Stimulated activated naive CD8-positive, alpha-beta T cell treated with anti-CD3 and anti-CD28 coated beads, Interleukin-15, Interleukin-2, amounts not matched to agents 100 ng/mL and 50 ng/mL, for 24 hours (primary cell): ENCODE data around the gene TEX29.

Experiments
- H3K27ac Mint-ChIP-seq: one replicate; pipeline ENCODE4 v1.8.0; 2021; ENCODE audit warnings: mild to moderate bottlenecking, mixed read lengths
- H3K27me3 Mint-ChIP-seq: one replicate; pipeline ENCODE4 v1.8.0; 2021; ENCODE audit warnings: mixed read lengths
- H3K36me3 Mint-ChIP-seq: one replicate; pipeline ENCODE4 v1.8.0; 2021; ENCODE audit warnings: low read depth, mixed read lengths
- H3K4me1 Mint-ChIP-seq: one replicate; pipeline ENCODE4 v1.8.0; 2021; ENCODE audit warnings: low read depth, mixed read lengths
- H3K4me3 Mint-ChIP-seq: one replicate; pipeline ENCODE4 v1.8.0; 2021; ENCODE audit warnings: mild to moderate bottlenecking, mixed read lengths
- H3K9me3 Mint-ChIP-seq: one replicate; pipeline ENCODE4 v1.8.0; 2021; ENCODE audit warnings: mixed read lengths

Gene TEX29

DNA sequence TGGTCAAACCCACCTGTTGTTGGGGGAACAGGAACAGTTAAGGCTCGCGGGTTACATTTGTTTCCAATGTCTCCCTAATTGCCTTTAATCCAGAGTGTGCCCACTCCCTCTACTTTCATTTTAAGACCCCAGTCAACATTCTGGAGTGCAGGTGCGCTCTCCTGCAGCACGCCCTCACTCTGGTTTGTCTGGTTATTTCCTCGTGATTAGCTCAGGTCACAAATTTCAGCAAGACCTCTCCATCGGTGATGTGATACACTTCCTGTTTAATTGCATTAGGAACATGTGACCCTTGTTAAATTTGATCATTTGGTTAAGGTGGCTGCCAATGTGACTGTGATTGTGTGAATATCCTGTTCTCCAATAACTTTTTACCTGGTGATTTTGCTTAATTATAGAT, 53.0 kb downstream of the TEX29 start:
- Mint-ChIP-seq H3K27me3 (no peaks in the 10 kb centered on the region), H3K4me3 (peak overlapping the region; percentile 40), H3K27ac (no peak overlapping the region), H3K36me3 (no peaks in the 10 kb centered on the region), H3K9me3 (peaks cover 6% of the 10 kb centered on the region), H3K4me1 (no peaks in the 10 kb centered on the region)

DNA sequence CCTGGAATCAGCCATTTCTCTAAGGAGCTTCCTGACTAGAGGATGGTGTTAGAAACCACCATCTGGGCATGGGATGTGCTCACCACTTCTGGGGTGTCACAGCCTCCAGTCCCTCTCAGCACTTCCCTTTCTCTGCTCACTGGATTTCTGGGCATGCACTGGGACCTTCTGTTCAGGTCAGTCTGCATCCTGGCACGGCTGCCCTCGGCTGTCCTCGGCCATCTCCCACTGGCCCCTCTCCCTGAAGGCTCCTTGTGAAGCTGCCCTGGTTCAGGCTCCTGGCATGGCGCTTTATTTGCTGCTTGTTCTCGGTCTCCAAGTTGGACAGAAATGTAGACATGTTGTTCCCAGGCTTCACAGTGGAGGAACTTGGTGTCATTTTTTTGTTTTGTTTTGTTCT, 60.0 kb downstream of the TEX29 start:
- Mint-ChIP-seq H3K27ac (no peak overlapping the region), H3K4me3 (no peak overlapping the region), H3K36me3 (no peaks in the 10 kb centered on the region), H3K9me3 (peaks cover 3% of the 10 kb centered on the region), H3K27me3 (no peaks in the 10 kb centered on the region), H3K4me1 (peaks cover 17% of the 10 kb centered on the region)

GRCh38 chr13:111382411-111382810, 62.0 kb downstream of the TEX29 start:
- H3K27me3 Mint-ChIP-seq = no peaks in the 10 kb centered on the region
- H3K36me3 Mint-ChIP-seq = no peaks in the 10 kb centered on the region
- H3K27ac Mint-ChIP-seq = no peak overlapping the region
- H3K4me3 Mint-ChIP-seq = no peak overlapping the region
- peaks cover 3% of the 10 kb centered on the region for H3K9me3 Mint-ChIP-seq
- H3K4me1 Mint-ChIP-seq = peaks cover 18% of the 10 kb centered on the region

DNA sequence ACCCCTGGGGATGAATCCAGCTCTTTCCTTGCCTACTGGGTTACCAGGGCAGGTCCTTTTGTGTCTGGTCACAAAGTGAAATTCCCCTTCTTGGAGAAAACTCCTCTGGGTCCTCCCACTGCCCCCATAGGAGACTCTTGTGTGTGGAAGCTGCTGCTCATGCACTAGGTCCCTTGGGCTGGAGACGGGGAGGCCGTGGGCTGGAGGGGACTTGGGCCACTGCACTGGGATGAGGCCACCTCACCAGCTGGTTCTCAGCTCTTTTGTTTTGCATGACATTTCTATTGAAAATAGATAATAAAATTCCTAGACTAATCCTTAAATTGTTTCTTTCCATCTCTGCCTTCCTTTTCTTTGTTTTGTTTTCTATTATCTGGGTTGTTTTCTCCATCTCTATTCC, 62.4 kb downstream of the TEX29 start:
- Mint-ChIP-seq H3K4me3 (no peak overlapping the region), H3K36me3 (no peaks in the 10 kb centered on the region), H3K27ac (no peak overlapping the region), H3K4me1 (peaks cover 18% of the 10 kb centered on the region), H3K9me3 (peaks cover 3% of the 10 kb centered on the region), H3K27me3 (no peaks in the 10 kb centered on the region)

- no peak overlapping the region for H3K4me3 Mint-ChIP-seq
- no peaks in the 10 kb centered on the region for H3K36me3 Mint-ChIP-seq
- no peak overlapping the region for H3K27ac Mint-ChIP-seq
- H3K9me3 Mint-ChIP-seq = peaks cover 3% of the 10 kb centered on the region
- H3K4me1 Mint-ChIP-seq = peaks cover 22% of the 10 kb centered on the region
- H3K27me3 Mint-ChIP-seq = no peaks in the 10 kb centered on the region
Observed at GRCh38 chr13:111383591-111384440, 63.4 kb downstream of the TEX29 start.

DNA sequence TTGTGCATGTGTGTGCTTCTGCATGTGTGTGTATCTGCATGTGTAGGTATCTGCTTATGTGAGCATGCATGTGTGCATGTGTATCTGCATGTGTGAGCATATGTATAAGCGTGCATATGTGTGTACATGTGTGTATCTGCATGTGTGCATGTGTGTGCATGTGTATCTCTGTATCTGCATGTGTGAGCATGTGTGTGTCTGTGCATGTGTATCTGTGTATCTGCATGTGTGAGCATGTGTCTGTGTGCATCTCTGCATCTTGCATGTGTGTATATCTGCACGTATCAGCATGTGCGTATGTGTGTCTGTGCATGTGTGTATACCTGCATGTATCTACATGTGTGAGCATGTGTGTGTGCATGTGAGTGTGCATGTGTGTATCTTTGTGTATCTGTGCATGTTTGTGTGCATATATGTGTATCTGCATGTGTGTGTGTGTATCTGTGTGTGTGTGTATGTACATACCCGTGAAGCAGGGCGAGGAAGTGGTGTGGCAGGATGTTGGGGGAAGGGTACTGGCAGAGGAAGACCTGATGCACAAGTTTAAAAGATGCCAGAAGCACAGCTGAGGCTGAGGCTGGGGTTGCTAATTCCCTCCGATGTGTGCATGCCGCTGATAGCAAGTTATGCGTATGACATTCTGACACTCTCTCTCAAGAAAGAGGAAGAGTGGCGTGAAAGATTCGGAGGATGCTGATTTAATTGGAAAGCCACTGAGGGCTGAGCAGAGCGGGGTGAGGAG, 64.2 kb downstream of the TEX29 start:
- no peaks in the 10 kb centered on the region for H3K27me3 Mint-ChIP-seq
- no peaks in the 10 kb centered on the region for H3K36me3 Mint-ChIP-seq
- peaks cover 30% of the 10 kb centered on the region for H3K4me1 Mint-ChIP-seq
- H3K27ac Mint-ChIP-seq = peak overlapping the region; percentile 1
- peak overlapping the region; percentile 5 for H3K4me3 Mint-ChIP-seq
- H3K9me3 Mint-ChIP-seq = peaks cover 3% of the 10 kb centered on the region

GRCh38 chr13:111385183-111385857, 64.9 kb downstream of the TEX29 start:
- no peak overlapping the region for H3K27ac Mint-ChIP-seq
- H3K4me3 Mint-ChIP-seq = peak overlapping the region; percentile 5
- no peaks in the 10 kb centered on the region for H3K27me3 Mint-ChIP-seq
- H3K9me3 Mint-ChIP-seq = peaks cover 3% of the 10 kb centered on the region
- peaks cover 32% of the 10 kb centered on the region for H3K4me1 Mint-ChIP-seq
- H3K36me3 Mint-ChIP-seq = no peaks in the 10 kb centered on the region

DNA sequence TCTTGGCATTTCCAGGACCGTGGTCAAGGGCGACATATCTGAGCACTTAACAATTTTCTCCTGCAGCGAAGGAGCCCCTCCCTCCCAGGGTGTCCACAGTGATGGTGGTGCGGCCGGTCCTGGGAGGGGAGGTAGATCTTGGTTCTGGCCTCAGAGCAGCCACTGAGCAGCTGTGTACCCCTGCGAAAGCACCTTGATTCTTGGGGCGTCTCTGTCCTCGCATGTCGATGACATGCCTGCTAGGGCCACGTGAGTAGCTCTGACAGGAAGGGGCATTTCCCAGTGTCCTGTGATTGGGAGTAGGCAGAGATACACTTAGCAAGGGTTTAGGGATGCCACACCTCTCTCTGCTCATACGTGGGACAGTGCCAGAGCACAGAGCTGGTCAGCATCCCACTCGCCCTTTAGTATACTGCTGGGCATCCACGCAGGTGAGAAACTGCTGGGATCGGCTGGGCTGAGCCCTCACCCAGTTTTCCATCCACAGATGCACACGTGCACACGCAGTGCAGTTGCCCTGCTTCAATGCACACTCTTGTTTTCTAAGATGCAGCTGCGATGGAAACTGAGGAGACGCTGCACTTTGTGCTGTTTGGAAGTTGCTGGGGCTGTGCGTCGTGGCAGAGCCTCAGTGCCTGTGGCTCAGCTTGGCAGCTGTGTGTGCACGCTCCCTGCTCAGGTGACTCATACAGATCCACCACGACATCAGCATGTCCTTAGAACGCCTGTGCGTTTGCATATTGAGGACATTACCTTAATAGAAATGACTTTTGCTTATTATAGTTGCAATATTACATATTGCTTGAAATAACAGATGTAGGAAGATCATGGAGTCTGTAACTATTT, 66.8 kb downstream of the TEX29 start:
- Mint-ChIP-seq H3K4me1 (peaks cover 32% of the 10 kb centered on the region), H3K36me3 (no peaks in the 10 kb centered on the region), H3K9me3 (no peaks in the 10 kb centered on the region), H3K27me3 (no peaks in the 10 kb centered on the region), H3K27ac (no peak overlapping the region), H3K4me3 (no peak overlapping the region)

DNA sequence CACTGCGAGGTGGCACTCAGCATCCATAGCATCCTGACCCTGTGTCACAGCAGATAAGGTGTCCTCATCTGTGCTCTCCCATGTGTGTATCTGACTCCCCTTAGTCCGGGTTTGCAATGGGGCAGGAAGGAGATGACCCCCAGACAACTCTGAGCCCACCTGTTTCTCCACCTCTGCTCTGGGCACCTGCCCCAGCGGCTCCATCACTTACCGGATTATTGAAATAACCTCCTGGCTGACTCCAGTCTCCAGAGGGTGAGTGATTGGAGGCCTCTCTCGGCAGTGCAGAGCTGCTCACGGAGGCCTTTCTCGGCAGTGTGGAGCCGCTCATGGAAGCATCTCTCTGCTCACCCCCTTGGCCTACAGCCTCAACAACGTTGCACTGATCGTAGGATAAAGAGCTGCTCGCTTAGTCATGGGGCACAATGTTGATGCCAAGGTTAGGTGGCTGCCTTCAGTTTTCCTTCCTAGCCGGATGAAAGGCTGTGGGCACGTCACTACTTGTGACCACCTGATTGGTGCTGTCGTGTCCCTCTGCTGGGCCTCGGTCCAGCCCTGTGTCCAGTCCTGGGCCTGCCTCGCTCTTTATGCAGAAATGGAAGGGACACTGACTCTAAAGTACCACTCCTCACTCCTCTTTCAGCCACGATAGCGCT, 67.6 kb downstream of the TEX29 start:
- H3K9me3 Mint-ChIP-seq = no peaks in the 10 kb centered on the region
- no peak overlapping the region for H3K4me3 Mint-ChIP-seq
- no peak overlapping the region for H3K27ac Mint-ChIP-seq
- no peaks in the 10 kb centered on the region for H3K27me3 Mint-ChIP-seq
- H3K36me3 Mint-ChIP-seq = no peaks in the 10 kb centered on the region
- peaks cover 32% of the 10 kb centered on the region for H3K4me1 Mint-ChIP-seq

- no peaks in the 10 kb centered on the region for H3K27me3 Mint-ChIP-seq
- H3K4me1 Mint-ChIP-seq = peaks cover 30% of the 10 kb centered on the region
- no peaks in the 10 kb centered on the region for H3K9me3 Mint-ChIP-seq
- peak overlapping the region; percentile 9 for H3K27ac Mint-ChIP-seq
- H3K4me3 Mint-ChIP-seq = peak overlapping the region; percentile 2
- H3K36me3 Mint-ChIP-seq = no peaks in the 10 kb centered on the region
Observed at GRCh38 chr13:111388851-111389500, 68.5 kb downstream of the TEX29 start.

- Mint-ChIP-seq H3K4me1 (peaks cover 21% of the 10 kb centered on the region), H3K27ac (no peak overlapping the region), H3K27me3 (no peaks in the 10 kb centered on the region), H3K9me3 (no peaks in the 10 kb centered on the region), H3K4me3 (no peak overlapping the region), H3K36me3 (no peaks in the 10 kb centered on the region)
Observed at GRCh38 chr13:111389621-111390521, 69.4 kb downstream of the TEX29 start.

GRCh38 chr13:111390522-111391270, 70.3 kb downstream of the TEX29 start:
- no peaks in the 10 kb centered on the region for H3K36me3 Mint-ChIP-seq
- no peak overlapping the region for H3K27ac Mint-ChIP-seq
- H3K9me3 Mint-ChIP-seq = no peaks in the 10 kb centered on the region
- H3K4me3 Mint-ChIP-seq = no peak overlapping the region
- H3K27me3 Mint-ChIP-seq = no peaks in the 10 kb centered on the region
- peaks cover 14% of the 10 kb centered on the region for H3K4me1 Mint-ChIP-seq
